HL-60 (cell line): ENCODE results near the gene CACTIN.

Source experiments
- GABPA ChIP-seq: IDR thresholded peaks from 2 replicates; pipeline ENCODE4 v1.6.1; 2012; ENCODE audit warnings: low read depth
- POLR2AphosphoS5 ChIP-seq: IDR thresholded peaks from 2 replicates; pipeline ENCODE4 v1.6.1; 2012; ENCODE audit warnings: low read depth

DNA sequence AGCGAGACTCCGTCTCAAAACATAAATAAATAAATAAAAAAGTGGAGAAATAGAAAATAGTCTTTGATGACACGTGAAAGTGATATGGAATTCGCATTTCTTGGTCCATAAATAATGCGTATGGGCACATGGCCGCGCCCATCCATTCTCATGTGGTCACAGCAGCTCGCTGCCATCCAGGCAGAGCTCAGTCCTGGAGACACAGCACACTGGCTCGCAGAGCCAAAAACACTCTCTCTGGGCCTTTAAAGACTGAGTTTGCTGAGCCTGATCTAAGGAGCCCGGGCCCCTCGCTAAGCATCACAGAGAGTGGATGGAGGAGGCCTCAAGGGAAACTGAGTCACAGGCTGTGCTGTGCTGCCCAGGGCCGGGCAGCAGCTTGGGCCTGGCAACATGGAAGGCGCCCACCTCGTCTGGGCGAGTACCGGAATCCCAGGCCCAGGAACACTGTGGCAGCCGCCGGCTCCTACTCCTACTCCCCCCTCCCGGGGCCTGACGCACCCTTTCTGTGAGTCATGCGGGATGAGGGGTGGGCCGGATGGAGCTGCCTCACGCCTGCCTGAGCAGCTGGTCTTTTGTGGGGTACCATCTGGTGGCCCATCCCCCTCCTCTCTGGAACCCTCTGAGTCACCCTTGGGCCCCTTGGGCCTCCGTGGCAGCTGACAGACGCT lies 28.9 kb upstream of the CACTIN start:
- TF ChIP-seq GABPA: no peak
- no peak for TF ChIP-seq POLR2AphosphoS5
